GM23338 (cell line): Measurements from ENCODE around the gene BMPER. TPM values are rescaled to one million over a fixed set of nuclear protein-coding genes. Genes with fewer than 3 reads are reported as not detected.

Source experiments
- ATAC-seq: fragments of 200-7000 bp; cut with Tn5 transposase; 3 replicates; pipeline ENCODE4 v1.9.1; 2020
- DNase-seq: peaks from one replicate; pipeline ENCODE4 v3.0.0-alpha.2; 2015; ENCODE audit warnings: low spot score
- H2AFZ ChIP-seq: fragments of 200-600 bp; sonication (generic); 2 replicates; pipeline ENCODE4 v1.8.0; 2016; ENCODE audit warnings: antibody characterized with exemption, mild to moderate bottlenecking, moderate library complexity
- H3F3A ChIP-seq: fragments of 200-600 bp; sonication (generic); replicated peaks from 2 replicates; pipeline ENCODE4 v1.8.0; 2017; ENCODE audit warnings: antibody characterized with exemption, mixed run types, low read depth
- H3K27ac ChIP-seq: fragments of 200-600 bp; sonication (generic); 2 replicates; pipeline ENCODE4 v1.6.1; 2016; ENCODE audit warnings: low read depth
- H3K27me3 ChIP-seq: fragments of 200-600 bp; sonication (generic); 2 replicates; pipeline ENCODE4 v1.8.0; 2016; ENCODE audit warnings: mild to moderate bottlenecking, mixed run types, moderate library complexity; ENCODE audit not compliant: insufficient read depth
- H3K36me3 ChIP-seq: fragments of 200-600 bp; sonication (generic); 2 replicates; pipeline ENCODE4 v1.8.0; 2016; ENCODE audit warnings: mild to moderate bottlenecking; ENCODE audit not compliant: insufficient read depth
- H3K4me1 ChIP-seq: fragments of 200-600 bp; sonication (generic); 2 replicates; pipeline ENCODE4 v1.8.0; 2016; ENCODE audit warnings: mild to moderate bottlenecking, moderate library complexity; ENCODE audit not compliant: insufficient read depth
- H3K4me2 ChIP-seq: fragments of 200-600 bp; sonication (generic); 2 replicates; pipeline ENCODE4 v1.7.1; 2017; ENCODE audit warnings: mixed run types
- H3K4me3 ChIP-seq: fragments of 200-600 bp; sonication (generic); 2 replicates; pipeline ENCODE4 v1.6.1; 2016; ENCODE audit warnings: mixed run types
- H3K79me2 ChIP-seq: fragments of 200-600 bp; sonication (generic); replicated peaks from 2 replicates; pipeline ENCODE4 v1.8.0; 2017; ENCODE audit warnings: mild to moderate bottlenecking; ENCODE audit not compliant: insufficient read depth
- H3K9me2 ChIP-seq: fragments of 200-600 bp; sonication (generic); 2 replicates; pipeline ENCODE4 v1.8.0; 2017; ENCODE audit not compliant: insufficient read depth
- H4K20me1 ChIP-seq: fragments of 200-600 bp; sonication (generic); replicated peaks from 2 replicates; pipeline ENCODE4 v1.8.0; 2017; ENCODE audit warnings: mild to moderate bottlenecking; ENCODE audit not compliant: insufficient read depth
- H3K27ac Mint-ChIP-seq: 2 replicates; pipeline ENCODE4 v1.8.0; 2020; ENCODE audit warnings: inconsistent platforms, mild to moderate bottlenecking, moderate library complexity, mixed read lengths
- H3K27me3 Mint-ChIP-seq: 3 replicates; pipeline ENCODE4 v1.8.0; 2022; ENCODE audit warnings: low read depth, mild to moderate bottlenecking, moderate library complexity, mixed read lengths, inconsistent platforms; ENCODE audit not compliant: insufficient read depth, poor library complexity
- H3K36me3 Mint-ChIP-seq: 3 replicates; pipeline ENCODE4 v1.8.0; 2021; ENCODE audit warnings: low read depth, mild to moderate bottlenecking, inconsistent platforms, moderate library complexity, mixed read lengths
- H3K4me1 Mint-ChIP-seq: 3 replicates; pipeline ENCODE4 v1.8.0; 2020; ENCODE audit warnings: mild to moderate bottlenecking, inconsistent platforms, mixed read lengths
- H3K4me3 Mint-ChIP-seq: 3 replicates; pipeline ENCODE4 v1.8.0; 2021; ENCODE audit warnings: moderate library complexity, mild to moderate bottlenecking, inconsistent platforms, mixed read lengths
- H3K9me3 Mint-ChIP-seq: 3 replicates; pipeline ENCODE4 v1.8.0; 2020; ENCODE audit warnings: moderate library complexity, mild to moderate bottlenecking, inconsistent platforms, mixed read lengths
- EZH2 ChIP-seq: fragments of 200-600 bp; sonication (generic); IDR thresholded peaks from one replicate; pipeline ENCODE4 v1.8.0; 2017; ENCODE audit warnings: antibody characterized with exemption, mild to moderate bottlenecking, low read depth; ENCODE audit not compliant: unreplicated experiment
- NANOG ChIP-seq: IDR thresholded peaks from 2 replicates; pipeline ENCODE4 v1.6.1; 2016; ENCODE audit warnings: antibody characterized with exemption, borderline replicate concordance
- POLR2AphosphoS5 ChIP-seq: IDR thresholded peaks from 2 replicates; pipeline ENCODE4 v1.6.1; 2016; ENCODE audit warnings: antibody characterized with exemption, low read depth
- REST ChIP-seq: IDR thresholded peaks from one replicate; pipeline ENCODE4 v1.6.1; 2018; ENCODE audit warnings: antibody characterized with exemption; ENCODE audit not compliant: unreplicated experiment
- ZNF114 ChIP-seq: fragments of 250-450 bp; sonication (Bioruptor Pico); IDR thresholded peaks from 2 replicates; pipeline ENCODE4 v1.5.0; 2020; ENCODE audit warnings: mild to moderate bottlenecking, moderate library complexity
- ZNF462 ChIP-seq: fragments of 250-450 bp; sonication (Bioruptor Pico); IDR thresholded peaks from 2 replicates; pipeline ENCODE4 v1.5.0; 2020; ENCODE audit warnings: mild to moderate bottlenecking, moderate library complexity
- polyA plus RNA-seq: library from polyadenylated mRNA; unstranded; fragments of >200 nt; fragmentation: Nextera tagmentation; extraction: Ambion mirVana; gene quantifications from 2 replicates; pipeline ENCODE4 v1.2.1, GENCODE V29; 2016
- total RNA-seq: library from RNA; depleted of rRNA; stranded (reverse); fragments of >200 nt; shearing (Covaris generic); gene quantifications from 2 replicates; pipeline ENCODE4 v1.2.3, GENCODE V29; 2014

The BMPER gene
- total and polyA plus RNA-seq, 2 experiments from 2014 or later = 0.53 to 1.4 TPM

- no peak for TF ChIP-seq ZNF462 (CRISPR knock-in tag)
- TF ChIP-seq EZH2 = no peak
Measured at GRCh38 chr7:34073676-34074075, 168.3 kb downstream of the BMPER start (continued).

GRCh38 chr7:34074421-34074820 is 169.1 kb downstream of the BMPER start:
- Histone ChIP-seq H2AFZ (no peak overlapping the region), H3F3A (no peaks in the 10 kb centered on the region), H3K4me2 (no peak overlapping the region), H3K9me2 (peaks cover 4% of the 10 kb centered on the region; the same call in 1 of the 2 replicates), H4K20me1 (no peaks in the 10 kb centered on the region), H3K27ac (no peak overlapping the region), H3K79me2 (no peaks in the 10 kb centered on the region), H3K27me3 (no peaks in the 10 kb centered on the region), H3K36me3 (no peaks in the 10 kb centered on the region), H3K4me1 (peaks cover 8% of the 10 kb centered on the region), H3K4me3 (no peak overlapping the region)
- peaks cover 13% of the 10 kb centered on the region for H3K4me1 Mint-ChIP-seq
- H3K4me3 Mint-ChIP-seq = no peak overlapping the region
- ATAC-seq = no peak
- no peak for DNase-seq
- no peaks in the 10 kb centered on the region for H3K9me3 Mint-ChIP-seq
- H3K27me3 Mint-ChIP-seq = no peaks in the 10 kb centered on the region
- no peaks in the 10 kb centered on the region; the same call in 2 of the 3 replicates for H3K36me3 Mint-ChIP-seq
- no peak overlapping the region for H3K27ac Mint-ChIP-seq
- TF ChIP-seq EZH2 = no peak
- TF ChIP-seq POLR2AphosphoS5 = no peak
- TF ChIP-seq ZNF114 (CRISPR knock-in tag) = no peak
- TF ChIP-seq ZNF462 (CRISPR knock-in tag) = no peak
- no peak for TF ChIP-seq REST
- TF ChIP-seq NANOG = no peak
